Measurements from ENCODE around the gene SLC5A1. TPM values are rescaled to one million over a fixed set of nuclear protein-coding genes. Genes with fewer than 3 reads are reported as not detected.

The SLC5A1 gene
- total RNA-seq, 1 experiment from 2014 or later, result 0.03 TPM

GRCh38 chr22:32044477-32044876 lies 1.4 kb downstream of the SLC5A1 start:
- ChIA-PET POLR2A (no interaction called here), CTCF (no interaction called here)
- Histone ChIP-seq H3K4me1 (ENCODE audit: control insufficient read depth, insufficient read depth, low read length) (no peaks in the 10 kb centered on the region), H3K36me3 (ENCODE audit: control insufficient read depth, insufficient read depth, low read length) (no peaks in the 10 kb centered on the region), H3K4me3 (ENCODE audit: low read depth in 2 of 2, low read length in 2 of 2) (no peak overlapping the region), H3K27me3 (ENCODE audit: control insufficient read depth, insufficient read depth, low read length) (no peaks in the 10 kb centered on the region; the same call in 1 of the 2 replicates), H3K9me3 (ENCODE audit: control insufficient read depth, insufficient read depth, low read depth, low read length) (no peaks in the 10 kb centered on the region), H3K27ac (ENCODE audit: low read length) (no peak overlapping the region)
- no peak for DNase-seq (ENCODE audit: low read depth, low spot score)
- intact Hi-C loops (cut with micrococcal nuclease; ENCODE audit: unreplicated experiment) (no loop called here), in situ Hi-C loops (cut with HindIII; ENCODE audit: low pct_unique_long_range_greater_than_20kb, low sequenced_read_pairs) (no loop called here)
- BruUV-seq (replicated peaks), result no TSS peak
- TF ChIP-seq POLR2AphosphoS5 (IDR thresholded peaks at IDR 0.05; ENCODE audit: low read depth, low read length), result no peak
- TF ChIP-seq CTCF (IDR thresholded peaks at IDR 0.05), result no peak
- TF ChIP-seq, protein P1, sequence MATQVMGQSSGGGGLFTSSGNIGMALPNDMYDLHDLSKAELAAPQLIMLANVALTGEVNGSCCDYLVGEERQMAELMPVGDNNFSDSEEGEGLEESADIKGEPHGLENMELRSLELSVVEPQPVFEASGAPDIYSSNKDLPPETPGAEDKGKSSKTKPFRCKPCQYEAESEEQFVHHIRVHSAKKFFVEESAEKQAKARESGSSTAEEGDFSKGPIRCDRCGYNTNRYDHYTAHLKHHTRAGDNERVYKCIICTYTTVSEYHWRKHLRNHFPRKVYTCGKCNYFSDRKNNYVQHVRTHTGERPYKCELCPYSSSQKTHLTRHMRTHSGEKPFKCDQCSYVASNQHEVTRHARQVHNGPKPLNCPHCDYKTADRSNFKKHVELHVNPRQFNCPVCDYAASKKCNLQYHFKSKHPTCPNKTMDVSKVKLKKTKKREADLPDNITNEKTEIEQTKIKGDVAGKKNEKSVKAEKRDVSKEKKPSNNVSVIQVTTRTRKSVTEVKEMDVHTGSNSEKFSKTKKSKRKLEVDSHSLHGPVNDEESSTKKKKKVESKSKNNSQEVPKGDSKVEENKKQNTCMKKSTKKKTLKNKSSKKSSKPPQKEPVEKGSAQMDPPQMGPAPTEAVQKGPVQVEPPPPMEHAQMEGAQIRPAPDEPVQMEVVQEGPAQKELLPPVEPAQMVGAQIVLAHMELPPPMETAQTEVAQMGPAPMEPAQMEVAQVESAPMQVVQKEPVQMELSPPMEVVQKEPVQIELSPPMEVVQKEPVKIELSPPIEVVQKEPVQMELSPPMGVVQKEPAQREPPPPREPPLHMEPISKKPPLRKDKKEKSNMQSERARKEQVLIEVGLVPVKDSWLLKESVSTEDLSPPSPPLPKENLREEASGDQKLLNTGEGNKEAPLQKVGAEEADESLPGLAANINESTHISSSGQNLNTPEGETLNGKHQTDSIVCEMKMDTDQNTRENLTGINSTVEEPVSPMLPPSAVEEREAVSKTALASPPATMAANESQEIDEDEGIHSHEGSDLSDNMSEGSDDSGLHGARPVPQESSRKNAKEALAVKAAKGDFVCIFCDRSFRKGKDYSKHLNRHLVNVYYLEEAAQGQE (IDR thresholded peaks at IDR 0.05; ENCODE audit: insufficient read depth in 1 of 2, low read depth in 2 of 2, low read length in 1 of 2), result no peak
- TF ChIP-seq TCF7L2 (IDR thresholded peaks at IDR 0.05; ENCODE audit: low read depth, low read length), result no peak
- TF ChIP-seq SIN3A (IDR thresholded peaks at IDR 0.05; ENCODE audit: borderline replicate concordance, insufficient read depth, low read depth, low read length), result no peak
- no peak for ATAC-seq

- Histone ChIP-seq H3K4me1 (ENCODE audit: control insufficient read depth, insufficient read depth, low read length) (no peaks in the 10 kb centered on the region), H3K27ac (ENCODE audit: low read length) (no peak overlapping the region), H3K27me3 (ENCODE audit: control insufficient read depth, insufficient read depth, low read length) (no peaks in the 10 kb centered on the region; the same call in 1 of the 2 replicates), H3K4me3 (ENCODE audit: low read depth in 2 of 2, low read length in 2 of 2) (no peak overlapping the region), H3K9me3 (ENCODE audit: control insufficient read depth, insufficient read depth, low read depth, low read length) (no peaks in the 10 kb centered on the region), H3K36me3 (ENCODE audit: control insufficient read depth, insufficient read depth, low read length) (no peaks in the 10 kb centered on the region)
- TF ChIP-seq CTCF (IDR thresholded peaks at IDR 0.05), result no peak
- TF ChIP-seq TCF7L2 (IDR thresholded peaks at IDR 0.05; ENCODE audit: low read depth, low read length), result no peak
- TF ChIP-seq POLR2AphosphoS5 (IDR thresholded peaks at IDR 0.05; ENCODE audit: low read depth, low read length), result no peak
- TF ChIP-seq, protein P1 (IDR thresholded peaks at IDR 0.05; ENCODE audit: insufficient read depth in 1 of 2, low read depth in 2 of 2, low read length in 1 of 2), result no peak
- no peak for TF ChIP-seq SIN3A (IDR thresholded peaks at IDR 0.05; ENCODE audit: borderline replicate concordance, insufficient read depth, low read depth, low read length)
- BruUV-seq (replicated peaks), result no TSS peak
- POLR2A ChIA-PET, result no interaction called here
- ATAC-seq (no peak), DNase-seq (ENCODE audit: low read depth, low spot score) (no peak)
- CTCF ChIA-PET, result no interaction called here
- intact Hi-C loops (cut with micrococcal nuclease; ENCODE audit: unreplicated experiment), result no loop called here
- in situ Hi-C loops (cut with HindIII; ENCODE audit: low pct_unique_long_range_greater_than_20kb, low sequenced_read_pairs), result no loop called here
These were observed 1.9 kb downstream of the SLC5A1 start for GRCh38 chr22:32044913-32045312.
